NCI-H2196 (cell line): ENCODE results near the gene ARMC8.

Experiments used
- DNase-seq: peaks from one replicate; lab custom pipeline; 2025; ENCODE audit not compliant: unreplicated experiment; lab: John Stamatoyannopoulos, UW

ARMC8 gene

DNA sequence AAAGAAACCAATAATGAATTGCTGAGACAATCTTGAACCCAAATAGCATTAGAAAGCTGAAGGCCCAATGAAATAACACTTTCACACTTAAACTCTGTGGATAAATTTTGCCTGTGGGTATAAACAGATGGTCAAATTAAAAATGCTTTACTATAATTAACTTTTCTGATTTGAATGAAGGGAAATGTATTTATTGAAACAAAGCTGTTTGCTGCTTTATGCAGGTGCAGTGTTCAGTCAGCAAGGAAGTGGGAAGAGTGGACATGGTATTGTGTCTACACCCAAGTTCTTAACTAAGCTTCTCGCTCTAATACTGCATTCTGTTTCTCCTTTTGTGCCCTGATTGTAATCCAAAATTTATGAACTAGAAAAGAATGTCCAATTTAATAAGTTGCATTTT lies 110.8 kb downstream of the ARMC8 start:
- DNase-seq = no peak

DNA sequence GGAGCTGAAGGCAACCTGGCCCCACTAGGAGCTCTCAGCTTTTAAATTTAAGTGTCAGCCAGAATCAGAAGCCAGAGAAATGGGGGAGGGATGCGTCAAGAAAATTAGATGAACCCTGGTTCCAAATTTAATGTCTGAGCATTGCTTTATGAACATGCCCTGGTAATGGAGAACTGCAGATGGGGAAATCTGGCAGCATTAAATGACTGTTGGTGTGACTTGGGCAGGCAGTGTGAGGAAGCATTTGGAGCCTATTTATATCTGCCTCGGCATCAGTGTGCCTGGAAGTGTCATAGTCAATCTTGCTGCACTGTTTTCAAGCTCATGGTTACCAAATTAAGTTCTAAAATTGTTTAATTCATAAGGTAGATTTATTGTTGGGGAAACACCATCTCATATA lies 113.5 kb downstream of the ARMC8 start:
- DNase-seq = no peak

DNA sequence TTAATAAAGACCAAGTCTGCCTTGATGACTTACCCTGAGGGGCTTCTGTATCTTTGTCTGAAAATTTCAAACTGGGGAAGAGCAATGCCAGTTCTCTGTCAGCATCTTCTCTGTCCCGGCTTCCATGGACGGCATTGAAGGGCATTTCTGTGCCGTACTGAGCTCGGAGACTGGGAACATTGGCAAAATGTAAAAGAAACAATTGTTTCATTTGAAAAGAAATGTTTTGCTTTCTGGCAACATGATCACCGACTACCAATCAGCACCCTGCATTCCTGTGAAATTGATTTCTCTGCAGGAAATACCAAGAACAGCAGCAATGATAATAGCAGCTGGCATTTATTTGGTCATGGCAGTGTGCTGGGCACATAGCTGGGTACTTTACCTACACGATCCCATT lies 116.4 kb downstream of the ARMC8 start:
- no peak for DNase-seq

DNA sequence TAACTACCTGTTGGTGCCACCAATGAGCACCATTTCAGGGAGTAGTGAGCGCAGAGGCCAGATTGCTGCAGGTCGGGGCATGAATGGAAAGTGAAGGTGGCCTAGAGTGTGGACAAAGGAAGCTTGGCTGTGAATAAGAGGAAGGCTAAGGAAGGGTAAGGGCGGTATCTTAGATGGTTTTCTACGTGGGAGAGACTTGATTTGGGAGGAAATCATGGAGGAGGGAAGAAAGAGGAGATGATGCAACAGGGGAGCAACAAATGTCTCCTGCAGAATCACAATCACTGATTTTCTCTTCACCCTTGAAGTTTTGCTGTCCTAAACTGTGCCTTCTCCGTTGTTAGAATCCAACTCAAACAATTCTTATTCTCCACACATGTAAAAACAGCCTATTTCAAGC lies 120.8 kb downstream of the ARMC8 start:
- no peak for DNase-seq

DNA sequence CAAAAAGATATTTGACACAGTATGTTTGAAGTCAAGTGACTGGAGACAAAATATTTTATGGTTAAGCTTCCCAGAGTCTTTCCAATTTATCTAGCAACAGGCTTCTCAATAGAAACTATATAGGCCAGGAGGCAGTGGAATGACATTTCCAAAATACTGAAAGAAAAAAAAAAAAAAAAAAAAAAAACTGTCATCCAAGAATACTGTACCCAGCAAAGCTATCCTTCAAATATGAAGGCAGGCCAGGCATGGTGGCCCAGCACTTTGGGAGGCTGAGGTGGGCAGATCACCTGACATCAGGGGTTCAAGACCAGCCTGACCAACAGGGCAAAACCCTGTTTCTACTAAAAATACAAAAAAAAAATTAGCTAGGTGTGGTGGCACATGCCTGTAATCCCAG lies 121.7 kb downstream of the ARMC8 start:
- no peak for DNase-seq

DNA sequence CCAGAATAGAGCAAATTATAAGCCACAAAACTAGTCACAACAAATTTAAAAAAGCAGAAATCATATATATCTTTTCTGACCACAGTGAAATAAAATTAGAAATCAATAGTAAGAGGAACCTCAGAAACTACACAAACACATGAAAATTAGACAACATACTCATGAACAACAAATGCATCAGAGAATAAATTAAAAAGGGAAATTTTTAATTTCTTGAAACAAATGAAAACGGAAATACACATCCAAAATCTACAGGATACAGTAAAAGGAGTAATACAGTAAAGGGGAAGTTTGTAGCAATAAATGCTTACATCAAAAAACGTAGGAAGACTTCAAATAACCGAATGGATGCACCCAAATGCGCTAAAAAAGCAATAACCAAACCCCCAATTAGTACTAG lies 123.4 kb downstream of the ARMC8 start:
- no peak for DNase-seq

DNA sequence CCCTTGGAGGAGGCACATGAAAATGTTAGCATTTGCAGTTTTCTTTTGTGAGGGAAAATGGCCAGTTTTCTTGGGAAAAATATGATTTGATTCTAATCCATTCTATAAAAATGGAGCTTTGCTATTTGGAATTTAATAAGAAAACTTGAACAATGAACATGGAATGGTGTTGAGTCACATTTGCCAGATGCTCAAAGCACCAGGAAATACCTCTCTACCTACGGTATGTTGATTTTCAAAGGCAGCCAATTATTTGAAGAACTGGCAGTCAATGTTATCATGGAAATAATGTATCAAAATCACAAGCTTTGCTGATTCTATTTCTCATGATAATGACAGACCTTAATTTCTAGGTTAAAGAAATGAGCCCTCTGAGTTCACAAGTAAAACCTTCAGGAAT lies 127.7 kb downstream of the ARMC8 start:
- DNase-seq = no peak

DNA sequence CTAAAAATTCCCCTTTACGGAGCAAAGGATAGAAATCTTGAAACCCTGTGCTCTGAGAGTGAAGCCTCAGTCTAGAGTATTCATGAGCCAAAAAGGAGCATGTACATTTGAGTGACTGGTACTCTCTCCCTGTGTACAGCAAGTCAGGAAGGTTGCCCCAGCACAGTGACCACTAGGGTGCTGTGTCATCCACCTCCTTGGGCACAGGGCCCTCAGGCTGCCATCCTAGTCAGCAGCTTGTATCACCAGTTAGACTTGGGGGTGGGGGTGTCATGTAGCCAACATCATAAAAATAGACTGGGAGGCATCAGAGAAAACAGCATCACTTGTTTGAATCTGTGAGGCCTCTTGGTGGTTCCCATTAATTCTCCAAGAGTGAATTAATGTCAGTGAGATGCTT lies 130.6 kb downstream of the ARMC8 start:
- DNase-seq = no peak

DNA sequence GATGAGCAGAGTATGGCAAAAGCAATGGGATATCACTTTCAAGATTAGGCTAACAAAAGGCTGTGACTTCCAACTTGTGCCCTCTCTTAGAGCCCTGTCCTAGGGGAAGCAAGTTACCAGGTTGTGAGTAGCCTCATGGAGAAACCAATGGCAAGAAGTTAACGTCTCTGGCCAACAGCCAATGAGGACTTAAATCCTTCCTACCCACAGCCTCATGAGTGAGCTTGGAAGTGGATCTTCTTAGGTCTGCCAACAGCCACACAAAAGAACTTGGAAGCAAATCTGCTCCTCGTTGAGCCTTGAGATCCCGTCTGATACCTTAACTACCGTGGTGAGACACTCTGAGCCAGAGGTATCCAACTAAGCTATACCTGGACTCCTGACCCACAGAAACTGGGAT lies 136.9 kb downstream of the ARMC8 start:
- DNase-seq = peak; percentile 49

DNA sequence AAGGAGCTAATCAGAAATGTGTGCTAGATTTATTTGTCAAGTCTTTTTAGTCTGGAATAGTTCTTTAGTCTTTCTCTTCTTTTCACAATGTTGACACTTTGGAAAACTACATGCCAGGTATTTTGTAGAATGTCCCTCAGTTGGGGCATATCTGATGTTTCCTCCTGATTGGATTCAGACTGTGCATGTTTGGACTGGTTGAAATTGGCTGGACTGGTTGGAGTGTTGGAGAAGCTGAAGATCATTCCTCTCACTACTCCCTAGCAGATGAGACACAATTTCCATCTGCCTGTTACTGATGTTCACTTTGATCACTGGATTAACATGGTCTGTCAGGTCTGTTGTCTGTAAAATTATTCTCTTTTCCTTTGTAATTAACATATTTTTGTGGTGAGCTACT lies 138.9 kb downstream of the ARMC8 start:
- no peak for DNase-seq

DNA sequence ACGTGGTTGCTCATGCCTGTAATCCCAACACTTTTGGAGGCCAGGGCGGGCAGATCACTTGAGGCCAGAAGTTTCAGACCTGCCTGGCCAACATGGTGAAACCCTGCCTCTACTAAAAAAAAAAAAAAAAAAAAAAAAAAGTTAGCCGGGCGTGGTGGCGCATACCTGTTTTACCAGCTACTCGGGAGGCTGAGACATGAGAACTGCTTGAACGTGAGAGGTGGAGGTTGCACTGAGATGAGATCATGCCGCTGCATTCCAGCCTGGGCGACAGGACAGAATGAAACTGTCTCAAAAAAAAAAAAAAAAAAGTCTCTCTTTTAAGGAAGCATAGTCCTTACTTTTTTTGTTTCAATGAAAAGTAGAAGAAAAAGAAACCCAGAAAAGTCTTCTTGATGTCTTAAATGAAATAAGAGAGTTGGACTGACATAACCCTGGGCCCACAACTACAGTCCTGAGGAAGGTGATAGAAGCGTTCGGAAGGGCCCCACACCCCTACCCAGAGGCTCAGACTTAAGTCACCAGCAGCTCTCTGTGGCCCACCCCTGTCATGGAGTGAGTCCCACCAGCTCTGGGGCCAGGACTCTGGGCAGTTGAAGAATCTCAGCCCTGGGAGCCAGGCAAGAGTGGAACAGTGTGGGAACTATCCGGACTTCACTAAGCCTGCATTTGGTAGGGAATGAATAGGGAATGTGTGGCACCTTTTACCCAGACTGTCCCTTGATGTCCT lies 139.9 kb downstream of the ARMC8 start:
- DNase-seq = no peak

DNA sequence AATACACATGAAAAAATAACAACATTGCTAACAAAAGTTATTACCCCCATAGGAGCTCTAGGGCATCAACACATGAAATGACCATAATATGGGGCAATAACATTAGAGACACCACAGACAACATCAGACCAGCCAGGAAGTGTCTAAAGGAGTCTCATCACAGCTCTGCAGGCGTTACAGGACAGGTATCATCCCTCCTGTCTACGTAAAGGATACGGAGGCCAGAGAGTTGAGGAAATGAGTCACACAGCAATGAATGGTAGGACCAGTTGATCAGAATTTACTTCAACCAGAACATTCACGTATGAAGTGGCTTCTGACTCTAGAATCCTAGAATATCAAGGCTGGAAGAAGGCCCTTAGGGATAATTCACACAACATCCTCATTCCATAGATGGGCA lies 140.7 kb downstream of the ARMC8 start:
- DNase-seq = no peak

DNA sequence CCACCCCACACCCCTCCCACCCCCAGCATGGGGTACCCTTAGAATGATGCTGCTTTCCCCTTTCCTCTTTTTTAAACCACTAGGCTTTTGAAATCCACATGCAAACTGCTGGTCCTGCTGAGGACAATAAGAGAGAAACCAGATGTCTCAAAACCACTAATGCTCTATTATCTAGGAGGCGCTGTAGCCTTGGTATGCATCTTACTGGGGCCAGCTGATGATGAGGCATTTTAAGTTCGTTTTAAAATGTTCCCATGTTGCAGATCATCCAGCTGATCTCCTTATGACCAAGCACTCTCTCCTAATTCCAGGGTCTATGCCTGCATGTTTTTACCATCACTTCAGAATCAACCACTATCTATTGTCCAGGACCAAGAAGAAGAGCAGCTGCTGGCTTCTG lies 141.2 kb downstream of the ARMC8 start:
- DNase-seq = no peak

DNA sequence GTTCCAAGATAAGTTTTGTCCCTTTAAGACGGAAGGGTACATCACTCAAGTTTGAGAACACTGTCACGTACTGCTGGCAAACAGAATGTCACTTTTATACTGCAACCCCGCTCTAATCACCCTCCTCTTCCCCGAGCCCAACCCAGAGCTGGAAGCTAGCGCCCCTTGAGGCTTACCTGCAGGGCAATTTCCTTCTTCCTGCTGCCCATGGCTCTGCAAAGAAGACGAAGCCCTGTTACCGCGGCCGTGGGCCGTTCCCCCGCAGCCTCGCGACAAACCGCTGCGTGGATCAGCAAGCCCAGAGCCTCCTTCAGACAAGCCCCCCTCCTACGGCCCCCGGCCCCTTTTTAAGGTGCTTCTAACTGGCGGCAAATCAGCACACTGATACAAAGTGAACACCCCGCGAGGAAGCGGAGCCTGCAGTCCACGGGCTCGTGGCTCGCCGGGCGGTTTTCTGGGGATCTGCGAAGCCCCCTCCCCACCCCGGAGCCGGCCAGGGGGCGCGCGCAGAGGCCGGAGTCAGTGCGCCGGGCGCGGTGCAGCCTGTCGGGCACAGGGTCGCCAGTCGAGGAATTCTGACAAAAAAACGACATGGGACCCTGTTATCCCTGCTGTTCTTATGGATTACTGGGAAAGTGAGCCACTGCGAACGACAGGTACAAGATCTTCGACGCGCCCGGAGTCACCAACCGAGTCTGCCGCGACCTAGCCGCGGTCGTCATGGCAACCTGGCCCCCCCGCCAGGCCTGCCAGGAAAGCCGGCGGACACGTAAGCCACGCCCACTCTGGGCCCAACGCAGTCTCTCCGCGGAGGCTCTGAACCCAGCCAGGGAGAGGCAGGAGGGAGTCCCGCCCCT lies 142.3 kb downstream of the ARMC8 start, which contains the start of gene NME9:
Gene NME9, minus strand, starts transcription at position 725 of the 857 bp plus-strand sequence. Its CDS starts 516 bp downstream, at position 209.
- DNase-seq = peak; percentile 99

DNA sequence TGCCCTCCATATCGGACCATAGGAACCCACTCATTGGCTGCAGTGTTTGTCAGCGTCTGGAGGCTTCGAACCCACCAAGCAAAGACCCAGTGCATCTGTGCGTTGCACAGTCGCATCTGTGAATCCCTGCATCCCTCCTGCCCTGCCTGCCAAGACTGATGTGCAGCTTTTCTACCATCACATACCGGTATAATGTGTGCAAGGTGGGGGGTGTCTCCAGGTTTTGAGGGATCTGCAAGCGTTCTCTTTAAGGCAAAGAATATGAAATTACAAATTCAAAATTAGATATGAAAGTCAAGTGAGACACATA lies 142.8 kb downstream of the ARMC8 start:
- no peak for DNase-seq

DNA sequence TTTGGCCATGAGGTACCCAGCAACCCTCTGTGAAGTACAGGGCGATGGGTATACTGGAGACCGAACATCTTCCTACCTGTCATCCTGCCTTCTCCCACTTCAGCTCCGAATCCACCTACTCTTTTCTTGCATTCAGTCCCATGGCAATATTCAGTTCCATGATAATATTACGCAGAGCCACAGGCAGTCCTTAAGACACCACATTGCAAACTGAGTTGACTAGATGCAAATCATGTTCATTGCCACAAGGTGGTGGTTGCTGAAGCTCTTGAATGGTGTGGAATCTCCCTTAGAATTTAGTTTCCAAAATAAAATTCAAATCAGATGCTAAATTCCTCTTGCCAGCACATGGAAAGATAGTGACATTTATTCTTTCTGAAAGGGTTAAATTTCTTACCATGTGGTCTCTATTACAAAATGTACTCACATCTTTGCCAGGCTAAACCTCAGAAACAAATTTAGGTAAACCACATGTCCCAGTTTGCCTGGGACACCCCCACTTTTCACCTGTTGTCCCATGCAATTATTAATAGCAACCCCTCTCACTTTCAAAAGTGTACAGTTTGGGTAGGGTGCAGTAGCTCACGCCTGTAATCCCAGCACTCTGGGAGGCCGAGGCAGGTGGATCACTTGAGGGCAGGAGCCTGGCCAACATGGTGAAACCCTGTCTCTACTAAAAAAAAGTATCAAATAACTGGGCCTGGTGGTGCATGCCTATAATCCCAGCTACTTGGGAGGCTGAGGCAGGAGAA lies 144.2 kb downstream of the ARMC8 start:
- no peak for DNase-seq

DNA sequence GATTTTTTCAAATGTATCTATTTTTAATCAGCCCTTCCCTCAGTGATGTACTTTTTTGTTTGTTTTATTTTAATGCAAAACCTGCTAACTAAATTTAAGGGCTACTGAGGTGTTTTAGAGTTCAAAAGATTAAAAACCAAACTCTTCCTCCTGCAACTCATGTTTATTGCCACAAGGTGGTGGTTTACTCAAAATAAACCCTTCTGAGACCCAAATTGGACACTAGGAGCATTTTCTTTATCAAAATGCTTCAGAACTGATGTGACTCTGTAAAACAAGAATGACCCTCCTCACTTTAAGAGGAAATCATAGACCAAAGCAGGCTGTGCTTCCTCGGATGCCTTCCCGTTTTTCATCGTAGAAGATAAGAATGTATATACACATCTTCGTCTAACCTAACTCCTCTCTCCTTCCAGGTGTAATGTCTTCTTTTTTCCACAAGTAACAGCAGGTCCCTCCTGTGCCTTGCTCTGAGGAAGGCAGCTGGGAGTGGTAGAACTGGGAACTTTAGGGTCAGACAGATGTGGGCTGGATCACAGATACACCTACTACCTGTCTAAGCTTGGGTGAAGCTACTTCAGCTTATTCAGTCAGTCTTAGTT lies 145.5 kb downstream of the ARMC8 start:
- peak; percentile 66 for DNase-seq

DNA sequence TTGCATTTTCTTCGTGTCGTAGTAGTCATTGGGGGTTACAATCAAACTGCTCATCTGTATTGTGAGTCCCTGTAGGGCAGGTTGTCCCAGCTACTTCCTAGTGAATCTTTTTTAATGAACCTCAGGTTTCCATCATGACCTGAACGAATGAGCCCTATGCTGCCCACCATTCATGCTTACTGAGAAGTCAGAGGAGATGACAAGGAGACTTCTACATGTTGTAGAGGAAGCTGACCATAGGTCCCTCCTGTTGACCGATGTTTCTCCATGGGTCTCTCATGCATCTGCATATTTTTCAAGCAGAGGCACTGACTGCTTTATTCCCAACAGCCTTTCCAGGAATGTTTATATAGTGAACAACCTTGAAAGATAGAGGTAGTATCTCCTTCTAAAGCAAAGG lies 147.5 kb downstream of the ARMC8 start:
- DNase-seq = no peak

DNA sequence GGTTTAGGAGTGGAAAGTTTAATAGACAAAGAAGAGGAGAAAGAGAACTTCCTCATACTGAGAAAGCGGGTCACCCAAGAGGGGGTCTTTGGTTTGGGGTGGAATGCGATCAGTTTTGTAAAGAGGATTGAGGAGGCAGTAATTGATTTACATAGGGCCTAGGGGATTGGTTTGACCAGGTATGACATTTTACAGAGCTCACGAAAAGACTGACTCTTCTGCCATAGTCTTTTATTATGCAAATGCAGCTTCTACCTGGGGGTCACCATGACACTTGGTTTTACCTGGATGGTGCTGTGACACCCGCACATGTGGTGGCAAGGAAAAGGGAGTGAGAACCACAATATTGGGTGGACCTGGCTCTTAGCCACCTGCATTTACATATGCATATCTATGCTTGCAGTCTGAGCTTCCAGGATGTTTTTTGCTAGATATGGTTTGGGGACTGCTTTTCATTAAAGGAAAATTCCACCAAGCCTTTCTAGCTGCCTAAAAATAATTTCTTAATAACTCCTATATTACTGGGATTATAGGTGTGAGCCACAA lies 149.4 kb downstream of the ARMC8 start:
- no peak for DNase-seq

DNA sequence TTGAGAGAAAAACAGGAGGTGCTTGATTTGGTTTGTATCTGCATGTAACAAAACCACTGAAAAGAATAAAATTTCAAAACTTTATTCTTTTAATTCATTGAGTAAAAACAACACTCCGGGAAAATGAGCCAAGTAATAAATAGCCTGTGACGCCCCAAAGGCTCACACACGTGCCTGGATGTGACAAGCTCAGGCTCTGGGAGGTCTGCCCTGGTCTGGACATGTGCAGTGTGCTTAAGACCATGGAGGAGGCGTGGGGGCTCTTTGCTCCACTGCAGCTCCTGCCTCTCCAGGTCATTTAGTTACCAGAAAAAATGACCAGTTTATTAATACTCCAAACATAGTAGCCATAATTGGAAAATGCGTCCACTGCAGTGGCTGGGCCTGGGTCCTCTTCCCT lies 151.1 kb downstream of the ARMC8 start:
- DNase-seq = no peak

DNA sequence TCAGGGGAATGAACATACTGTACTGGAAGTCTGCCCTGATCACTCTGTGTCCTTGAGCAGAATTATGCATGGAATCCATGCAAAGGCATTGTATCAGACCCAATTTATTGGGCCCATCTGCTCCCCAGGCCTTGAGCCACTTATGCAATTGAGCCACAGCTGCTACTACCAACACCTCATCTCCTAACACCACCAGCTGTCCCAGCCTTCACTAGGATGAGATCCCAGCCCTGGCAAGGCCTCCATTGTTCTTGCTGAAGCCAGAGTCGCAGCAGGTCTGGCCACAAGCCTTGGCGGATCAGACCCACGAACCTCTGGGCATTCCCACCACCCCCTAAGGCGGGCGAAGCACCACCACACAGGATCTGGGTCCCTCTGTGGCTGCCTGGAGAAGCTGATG lies 151.7 kb downstream of the ARMC8 start:
- no peak for DNase-seq
